Measurements from ENCODE around the gene CLCN7. TPM values are rescaled to one million over a fixed set of nuclear protein-coding genes. Genes with fewer than 3 reads are reported as not detected.
A peak's percentile ranks its signal among the peaks of the same experiment; 100 is the strongest.

The CLCN7 gene
- total RNA-seq, 4 donors from 2014 or later = 46.3 to 140 (median 72.4) TPM

- WGBS, 2 donors = 5 to 6% methylated on average over 20 to 23 of the region's 72 CpGs
- H3K4me3 ChIP-seq (ENCODE audit: low read depth, poor library complexity, severe bottlenecking) = peak within 1 kb of the TSS; percentile 88
- intact Hi-C loops (cut with DNase I; ENCODE audit: low total_unique reads) = no loop called here
- no peak for TF ChIP-seq CTCF (IDR thresholded peaks at IDR 0.05)
- no peak for TF ChIP-seq POLR2A (IDR thresholded peaks at IDR 0.05)
- DNase-seq (ENCODE audit: low spot score in 2 of 2) = peak; percentile 55 to 94
Observed at GRCh38 chr16:1414532-1415260, 60.1 kb downstream of the CLCN7 start, which contains the start of gene UNKL. TSS of gene UNKL (minus strand) at chr16:1414704. CDS start at chr16:1414691, 13 bp downstream.

DNA sequence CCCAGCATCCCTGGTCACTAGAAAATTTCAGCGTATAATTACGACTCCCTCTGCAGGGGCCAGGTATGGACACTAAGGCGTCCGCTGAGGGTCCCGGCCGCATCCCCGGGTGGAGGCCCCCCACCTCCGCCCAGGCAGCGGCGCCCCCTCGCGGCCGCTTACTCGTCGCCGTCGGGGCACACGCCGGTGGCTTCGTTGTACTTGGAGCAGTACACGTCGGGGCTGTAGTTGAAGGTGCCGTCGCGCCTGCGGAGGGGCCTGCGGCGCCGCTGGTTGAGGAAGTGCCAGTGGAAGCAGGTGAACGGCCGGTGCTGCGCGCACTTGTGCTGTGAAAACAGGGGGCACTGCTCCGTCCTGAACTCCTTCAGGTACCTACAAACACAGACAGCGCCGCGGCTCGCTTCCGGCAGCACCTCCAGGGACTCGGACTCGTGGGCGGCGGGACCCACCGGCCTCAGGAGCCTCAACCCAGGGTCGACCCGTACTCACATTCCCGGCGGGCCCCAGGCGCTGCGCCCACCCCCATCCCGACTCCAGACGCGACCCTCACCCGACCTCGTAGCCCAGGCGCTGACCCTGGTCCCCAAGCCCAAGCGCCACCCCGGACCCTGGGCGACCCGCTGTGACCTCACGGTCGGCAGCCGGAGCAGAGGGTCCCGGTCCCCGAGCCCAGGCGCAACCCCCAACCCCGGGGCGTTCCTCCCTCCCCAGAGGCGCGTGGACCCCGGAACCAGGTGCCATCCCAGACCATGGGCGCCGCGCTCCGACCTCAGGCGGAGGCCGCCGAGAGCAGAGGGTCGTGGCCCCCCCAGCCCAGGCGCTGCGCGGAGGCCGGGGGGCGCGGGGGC lies 60.9 kb downstream of the CLCN7 start:
- TF ChIP-seq POLR2A (IDR thresholded peaks at IDR 0.05) (no peak), CTCF (IDR thresholded peaks at IDR 0.05) (no peak)
- WGBS, 2 donors = 3 to 17% methylated on average over 9 to 79 of the region's 85 CpGs
- intact Hi-C loops (cut with DNase I; ENCODE audit: low total_unique reads) = no loop called here
- DNase-seq (ENCODE audit: low spot score in 2 of 2) = peak in 1 of 2 donors; percentile 92
- H3K4me3 ChIP-seq (ENCODE audit: low read depth, poor library complexity, severe bottlenecking) = peak overlapping the region; percentile 88

DNA sequence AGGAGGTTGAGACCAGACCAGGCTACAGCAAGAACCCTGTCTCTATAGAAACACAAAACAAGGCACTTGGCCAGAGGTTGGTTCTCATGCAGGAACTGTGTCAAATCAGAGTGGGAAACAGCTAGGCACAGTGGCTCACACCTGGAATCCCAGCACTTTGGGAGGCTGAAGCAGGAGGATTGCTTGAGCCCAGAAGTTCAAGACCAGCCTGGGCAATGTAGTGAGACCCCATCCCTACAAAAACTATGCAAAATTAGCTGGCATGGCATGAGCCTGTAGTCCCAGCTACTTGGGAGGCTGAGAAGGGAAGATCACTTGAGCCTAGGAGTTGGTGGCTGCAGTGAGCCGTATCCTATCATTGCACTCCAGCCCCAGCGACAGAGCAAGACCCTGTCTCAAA lies 62.0 kb downstream of the CLCN7 start:
- no peak overlapping the region for H3K4me3 ChIP-seq (ENCODE audit: low read depth, poor library complexity, severe bottlenecking)
- WGBS, 2 donors = 93 to 100% methylated on average over 1 to 2 of the region's 2 CpGs
- DNase-seq (ENCODE audit: low spot score in 2 of 2) = no peak
- intact Hi-C loops (cut with DNase I; ENCODE audit: low total_unique reads) = no loop called here
- TF ChIP-seq CTCF (IDR thresholded peaks at IDR 0.05) = no peak
- TF ChIP-seq POLR2A (IDR thresholded peaks at IDR 0.05) = no peak

DNA sequence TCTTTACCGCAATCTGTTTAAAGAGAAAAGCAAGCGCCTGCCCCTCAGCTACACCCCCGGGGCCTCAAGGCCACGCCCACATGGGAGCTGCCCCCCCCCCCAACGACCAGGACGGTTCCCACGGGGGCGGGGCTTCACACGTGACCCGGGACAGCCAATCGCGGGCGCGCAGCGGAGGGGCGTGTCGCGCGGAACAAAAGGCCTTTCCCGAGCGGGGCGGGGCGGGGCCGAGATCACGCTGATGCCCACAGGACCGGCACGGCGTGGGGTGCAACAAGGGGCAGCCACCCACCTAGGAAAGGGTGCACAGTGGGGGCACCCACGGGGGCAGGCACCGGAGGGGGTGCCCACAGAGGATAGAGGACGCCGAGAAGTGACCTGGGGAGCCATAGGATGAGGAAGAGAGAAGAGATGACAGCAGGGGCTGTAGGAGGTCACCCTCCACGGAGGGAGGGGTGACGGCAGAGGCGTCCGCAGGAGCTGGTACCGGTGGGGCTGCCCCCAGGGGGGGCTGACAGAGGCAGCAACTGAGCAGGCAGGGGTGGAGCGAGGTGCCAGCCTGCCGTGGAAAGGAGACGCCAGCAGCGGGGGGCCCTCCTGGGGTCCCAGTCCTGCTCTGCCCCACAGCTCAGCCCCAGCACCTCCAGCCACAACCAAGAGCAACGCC lies 66.5 kb downstream of the CLCN7 start:
- no peak overlapping the region for H3K4me3 ChIP-seq (ENCODE audit: low read depth, poor library complexity, severe bottlenecking)
- peak; percentile 91 to 99 for DNase-seq (ENCODE audit: low spot score in 2 of 2)
- TF ChIP-seq CTCF (IDR thresholded peaks at IDR 0.05) = no peak
- TF ChIP-seq POLR2A (IDR thresholded peaks at IDR 0.05) = no peak
- intact Hi-C loops (cut with DNase I; ENCODE audit: low total_unique reads) = loop anchor here (10.0 kb wide), 1 partner anchor 54 kb away; the partner anchor contains the start of genes GNPTG and TSR3
- WGBS, 2 donors = 5 to 6% methylated on average over 33 to 37 of the region's 42 CpGs

- intact Hi-C loops (cut with DNase I; ENCODE audit: low total_unique reads) = loop anchor here (10.0 kb wide), 1 partner anchor 53 kb away; the partner anchor contains the start of genes GNPTG and TSR3
- TF ChIP-seq CTCF (IDR thresholded peaks at IDR 0.05) (no peak), POLR2A (IDR thresholded peaks at IDR 0.05) (no peak)
- WGBS, 2 donors = 24 to 28% methylated on average over 10 to 11 of the region's 11 CpGs
- H3K4me3 ChIP-seq (ENCODE audit: low read depth, poor library complexity, severe bottlenecking) = no peak overlapping the region
- DNase-seq (ENCODE audit: low spot score in 2 of 2) = no peak
Observed at GRCh38 chr16:1407753-1408152, 67.1 kb downstream of the CLCN7 start.
